Measurements from ENCODE around the gene NT5DC3.

The NT5DC3 gene

GRCh38 chr12:103833095-103833775, 7.8 kb downstream of the NT5DC3 start:
- H3K4me3 ChIP-seq (ENCODE audit: low read depth, low read length): no peak overlapping the region
- DNase-seq: no peak
- no peaks in the 10 kb centered on the region for H3K36me3 ChIP-seq
- H3K27me3 ChIP-seq: no peaks in the 10 kb centered on the region
- TF ChIP-seq CTCF (IDR thresholded peaks at IDR 0.05; ENCODE audit: low read depth, low read length): no peak
- no peaks in the 10 kb centered on the region for H3K4me1 ChIP-seq
- H3K9me3 ChIP-seq: no peaks in the 10 kb centered on the region

DNA sequence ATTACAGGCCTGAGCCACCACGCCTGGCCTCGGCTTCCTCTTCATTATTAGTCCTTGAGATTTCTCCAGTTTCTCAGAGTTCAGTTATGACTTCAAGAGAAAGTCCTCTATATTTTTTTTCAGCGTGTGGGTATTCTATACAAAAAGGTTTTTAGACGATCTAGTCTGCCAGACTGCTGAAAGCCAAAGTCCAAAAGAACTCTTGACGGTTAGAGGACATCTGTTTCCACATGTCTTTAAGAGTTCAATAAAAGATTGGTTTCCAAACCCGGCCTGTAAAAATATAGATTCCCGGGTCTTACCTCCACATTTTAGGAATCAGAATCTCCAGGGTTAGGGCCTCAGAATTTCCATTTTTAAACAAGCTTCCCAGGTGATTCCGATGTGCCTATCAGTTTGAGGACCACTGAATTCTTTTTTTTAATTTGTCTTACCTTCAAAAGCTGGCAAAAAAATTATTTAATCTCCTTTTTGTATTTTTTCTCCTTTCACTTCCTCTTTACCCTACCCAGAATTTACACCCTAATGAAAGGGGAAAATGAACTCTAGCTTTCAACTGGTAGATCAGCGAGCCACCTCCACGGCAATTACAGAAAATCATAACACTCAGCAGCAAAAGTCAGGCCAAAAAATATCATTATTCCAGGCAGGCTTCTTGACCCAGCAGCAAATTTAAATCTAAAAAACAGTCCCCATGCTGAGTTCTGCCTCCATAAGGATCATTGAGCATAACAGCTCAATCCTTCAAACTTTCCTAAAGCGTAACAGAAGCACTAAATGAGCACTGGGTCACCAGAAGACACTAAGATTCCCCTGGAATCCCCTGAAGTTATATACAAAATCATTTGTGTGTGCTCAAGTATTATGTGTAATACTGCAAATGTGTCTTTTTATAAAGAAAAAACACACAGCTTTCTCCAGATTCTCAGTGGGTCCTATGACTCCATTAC, 8.7 kb downstream of the NT5DC3 start:
- no peaks in the 10 kb centered on the region for H3K36me3 ChIP-seq
- TF ChIP-seq CTCF (IDR thresholded peaks at IDR 0.05; ENCODE audit: low read depth, low read length): no peak
- no peak overlapping the region for H3K4me3 ChIP-seq (ENCODE audit: low read depth, low read length)
- no peaks in the 10 kb centered on the region for H3K4me1 ChIP-seq
- no peak for DNase-seq
- no peaks in the 10 kb centered on the region for H3K9me3 ChIP-seq
- H3K27me3 ChIP-seq: no peaks in the 10 kb centered on the region

DNA sequence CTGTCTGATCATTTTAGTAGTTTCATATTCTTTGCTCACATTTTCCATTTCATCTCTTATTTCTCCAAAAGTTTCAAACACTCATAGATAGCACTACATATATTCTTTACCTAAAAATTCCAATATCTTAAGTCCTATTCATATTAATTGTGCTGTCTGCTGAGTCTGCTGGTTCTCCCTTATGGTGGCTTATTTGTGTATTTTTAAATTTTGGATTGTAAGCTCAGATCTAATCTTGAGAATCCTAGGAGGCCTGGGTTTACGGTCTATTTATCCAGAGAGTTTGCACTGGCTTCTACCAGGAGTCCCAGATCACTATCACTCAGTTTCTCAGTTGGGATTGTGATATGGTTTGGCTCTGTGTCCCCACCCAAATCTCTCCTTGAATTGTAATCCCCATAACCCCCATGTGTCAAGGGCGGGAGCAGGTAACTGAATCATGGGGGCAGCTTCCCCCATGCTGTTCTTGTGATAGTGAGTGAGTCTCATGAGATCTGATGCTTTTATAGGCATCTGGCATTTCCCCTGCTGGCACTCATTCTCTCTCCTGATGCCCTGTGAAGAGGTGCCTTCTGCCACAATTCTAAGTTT, 10.2 kb downstream of the NT5DC3 start:
- Histone ChIP-seq H3K27me3 (no peaks in the 10 kb centered on the region), H3K4me3 (ENCODE audit: low read depth, low read length) (no peak overlapping the region), H3K36me3 (no peaks in the 10 kb centered on the region), H3K9me3 (no peaks in the 10 kb centered on the region), H3K4me1 (no peaks in the 10 kb centered on the region)
- DNase-seq: no peak
- TF ChIP-seq CTCF (IDR thresholded peaks at IDR 0.05; ENCODE audit: low read depth, low read length): no peak

GRCh38 chr12:103830025-103830725, 10.9 kb downstream of the NT5DC3 start:
- Histone ChIP-seq H3K27me3 (no peaks in the 10 kb centered on the region), H3K36me3 (no peaks in the 10 kb centered on the region), H3K4me1 (no peaks in the 10 kb centered on the region), H3K4me3 (ENCODE audit: low read depth, low read length) (no peak overlapping the region), H3K9me3 (no peaks in the 10 kb centered on the region)
- no peak for DNase-seq
- no peak for TF ChIP-seq CTCF (IDR thresholded peaks at IDR 0.05; ENCODE audit: low read depth, low read length)

- Histone ChIP-seq H3K4me3 (ENCODE audit: low read depth, low read length) (no peak overlapping the region), H3K36me3 (no peaks in the 10 kb centered on the region), H3K4me1 (no peaks in the 10 kb centered on the region), H3K27me3 (no peaks in the 10 kb centered on the region), H3K9me3 (no peaks in the 10 kb centered on the region)
- no peak for TF ChIP-seq CTCF (IDR thresholded peaks at IDR 0.05; ENCODE audit: low read depth, low read length)
- no peak for DNase-seq
Measured at GRCh38 chr12:103829092-103829491, 11.9 kb downstream of the NT5DC3 start.

Data from BE2C (cell line).